ENCODE results near the gene RRP36.
"Not testable (repeated sequence)": the region's sequence is repeated elsewhere in the genome, so short reads cannot be mapped to it uniquely, and the experiment has no call there.

The RRP36 gene

GRCh38 chr6:43021270-43022047, at the start of gene RRP36:
Gene RRP36, plus strand, starts transcription at chr6:43021623. Its CDS starts 32 bp downstream, at chr6:43021655.
- DNase-seq = peak in 54 of 56 donors; percentile 14 to 87 (median 68)

- no peak for DNase-seq
Measured at GRCh38 chr6:42971746-42972327, 49.6 kb upstream of the RRP36 start.

- DNase-seq = no peak
Measured at GRCh38 chr6:42973926-42974325, 47.5 kb upstream of the RRP36 start.

GRCh38 chr6:42974919-42975505, 46.4 kb upstream of the RRP36 start:
- DNase-seq = no peak

GRCh38 chr6:42978487-42978838, 43.0 kb upstream of the RRP36 start:
- peak in 3 of 56 donors; percentile 19 to 40 (median 27) for DNase-seq

- DNase-seq = peak; percentile 15 to 96 (median 80)
Measured at GRCh38 chr6:42978839-42979522, 42.4 kb upstream of the RRP36 start, which contains the start of gene PEX6. Gene PEX6, minus strand, starts transcription at chr6:42979181. Its CDS starts 31 bp downstream, at chr6:42979150.

GRCh38 chr6:42979523-42980177, 41.8 kb upstream of the RRP36 start:
- peak in 1 of 56 donors; percentile 59 for DNase-seq

GRCh38 chr6:42981836-42982235, 39.6 kb upstream of the RRP36 start:
- no peak for DNase-seq

GRCh38 chr6:42984001-42984923, 37.2 kb upstream of the RRP36 start, which contains the start of gene PPP2R5D:
Gene PPP2R5D, plus strand, starts transcription at chr6:42984570. Its CDS starts 108 bp downstream, at chr6:42984678.
- peak; percentile 56 to 99 (median 96) for DNase-seq

- DNase-seq = peak in 1 of 56 donors; percentile 19
Measured at GRCh38 chr6:42984924-42985475, 36.4 kb upstream of the RRP36 start.

- DNase-seq = peak in 3 of 56 donors; percentile 3 to 18 (median 16)
Measured at GRCh38 chr6:42987533-42988451, 33.6 kb upstream of the RRP36 start.

GRCh38 chr6:42988486-42989020, 32.9 kb upstream of the RRP36 start:
- DNase-seq = no peak

GRCh38 chr6:42989923-42990322, 31.5 kb upstream of the RRP36 start:
- no peak for DNase-seq

- no peak for DNase-seq
Measured at GRCh38 chr6:42993445-42993844, 28.0 kb upstream of the RRP36 start.

- DNase-seq = no peak
Measured at GRCh38 chr6:42996513-42996912, 24.9 kb upstream of the RRP36 start.

GRCh38 chr6:42998205-42998604, 23.2 kb upstream of the RRP36 start:
- not testable (repeated sequence) for DNase-seq

- no peak for DNase-seq
Measured at GRCh38 chr6:43001843-43002242, 19.6 kb upstream of the RRP36 start.

GRCh38 chr6:43005844-43006243, 15.6 kb upstream of the RRP36 start:
- no peak for DNase-seq

Measured in nucleus accumbens (tissue), 56 donors.